HEK293 (cell line): Measurements from ENCODE around the gene NOS1AP.
A peak's percentile ranks its signal among the peaks of the same experiment; 100 is the strongest.

ENCODE experiments used
- CTCF ChIA-PET: fragments of 350-600 bp; formaldehyde crosslinking; extraction: SDS; loops from one replicate; lab custom pipeline; 2021; ENCODE audit warnings: antibody characterized with exemption; lab: Yijun Ruan, JAX
- POLR2A ChIA-PET: fragments of 300-600 bp; formaldehyde crosslinking; extraction: SDS; loops from one replicate; lab custom pipeline; 2020; ENCODE audit warnings: antibody characterized with exemption, inconsistent platforms; lab: Yijun Ruan, JAX
- H3K27ac ChIP-seq: fragments of 200-500 bp; sonication (Bioruptor generic); 2 replicates; pipeline ENCODE4 v1.5.1; 2014; ENCODE audit warnings: low read depth, low read length, control low read depth, inconsistent platforms; ENCODE audit errors: extremely low read depth
- H3K36me3 ChIP-seq, 2 experiments: fragments of 200-500 bp in 1 of 2; sonication (Bioruptor generic) in 1 of 2; 1 replicate in 1 of 2; 2 replicates in 1 of 2; pipeline ENCODE4 v1.5.1; 2014 to 2017; ENCODE audit warnings: inconsistent platforms in 2 of 2, low read length in 2 of 2; ENCODE audit not compliant: control insufficient read depth in 2 of 2, insufficient read depth in 1 of 2
- H3K4me1 ChIP-seq: fragments of 200-500 bp; sonication (Bioruptor generic); 2 replicates; pipeline ENCODE4 v1.5.1; 2014; ENCODE audit warnings: mild to moderate bottlenecking, low read length, inconsistent platforms; ENCODE audit not compliant: control insufficient read depth, insufficient read depth
- H3K4me3 ChIP-seq: 2 replicates; pipeline ENCODE4 v1.5.1; 2011; ENCODE audit warnings: low read depth, mild to moderate bottlenecking, control low read depth, low read length, moderate library complexity
- H3K9me3 ChIP-seq: fragments of 200-500 bp; sonication (Bioruptor generic); 2 replicates; pipeline ENCODE4 v1.5.1; 2014; ENCODE audit warnings: low read depth, low read length, inconsistent platforms; ENCODE audit not compliant: control insufficient read depth, insufficient read depth
- BCL11B ChIP-seq: fragments of 450-650 bp; formaldehyde crosslinking; IDR thresholded peaks from 2 replicates; pipeline ENCODE4 v1.5.1; 2016; ENCODE audit warnings: low read depth, missing biosample characterization, missing genetic modification characterization
- ELK4 ChIP-seq: IDR thresholded peaks from 2 replicates; pipeline ENCODE4 v1.6.1; 2011; ENCODE audit warnings: mild to moderate bottlenecking, low read depth, low read length, borderline replicate concordance
- KLF7 ChIP-seq: fragments of 450-650 bp; formaldehyde crosslinking; IDR thresholded peaks from 2 replicates; pipeline ENCODE4 v1.5.1; 2016; ENCODE audit warnings: missing biosample characterization, missing genetic modification characterization, borderline replicate concordance
- MEIS1 ChIP-seq: sonication (generic); formaldehyde crosslinking; IDR thresholded peaks from 2 replicates; pipeline ENCODE4 v1.8.1; 2022; ENCODE audit warnings: missing genetic modification reagents, mild to moderate bottlenecking, borderline replicate concordance
- PATZ1 ChIP-seq: fragments of 450-650 bp; formaldehyde crosslinking; IDR thresholded peaks from 2 replicates; pipeline ENCODE4 v1.5.1; 2016; ENCODE audit warnings: missing biosample characterization, missing genetic modification characterization
- ZBTB44 ChIP-seq: fragments of 450-650 bp; IDR thresholded peaks from 2 replicates; pipeline ENCODE4 v1.5.1; 2018; ENCODE audit warnings: missing biosample characterization, mild to moderate bottlenecking, missing genetic modification characterization
- ZBTB6 ChIP-seq: fragments of 450-650 bp; formaldehyde crosslinking; IDR thresholded peaks from 2 replicates; pipeline ENCODE4 v1.5.1; 2017; ENCODE audit warnings: missing biosample characterization, missing genetic modification characterization
- ZBTB8A ChIP-seq: fragments of 450-650 bp; formaldehyde crosslinking; IDR thresholded peaks from 2 replicates; pipeline ENCODE4 v1.5.1; 2016; ENCODE audit warnings: missing biosample characterization, missing genetic modification characterization
- ZNF146 ChIP-seq: fragments of 450-650 bp; formaldehyde crosslinking; IDR thresholded peaks from 2 replicates; pipeline ENCODE4 v1.5.1; 2016; ENCODE audit warnings: missing biosample characterization, missing genetic modification characterization
- ZNF157 ChIP-seq: fragments of 450-650 bp; formaldehyde crosslinking; IDR thresholded peaks from 2 replicates; pipeline ENCODE4 v1.5.1; 2016; ENCODE audit warnings: missing biosample characterization, missing genetic modification characterization
- ZNF184 ChIP-seq: fragments of 450-650 bp; IDR thresholded peaks from 2 replicates; pipeline ENCODE4 v1.5.1; 2018; ENCODE audit warnings: missing biosample characterization, mild to moderate bottlenecking, missing genetic modification characterization
- ZNF426 ChIP-seq: fragments of 450-650 bp; formaldehyde crosslinking; IDR thresholded peaks from 2 replicates; pipeline ENCODE4 v1.5.1; 2017; ENCODE audit warnings: missing biosample characterization, missing genetic modification characterization, mild to moderate bottlenecking, inconsistent platforms, moderate library complexity
- ZNF530 ChIP-seq: fragments of 450-650 bp; formaldehyde crosslinking; IDR thresholded peaks from 2 replicates; pipeline ENCODE4 v1.5.1; 2016; ENCODE audit warnings: low read depth, missing biosample characterization, missing genetic modification characterization
- ZNF549 ChIP-seq: fragments of 450-650 bp; IDR thresholded peaks from 2 replicates; pipeline ENCODE4 v1.5.1; 2018; ENCODE audit warnings: missing biosample characterization, missing genetic modification characterization, mild to moderate bottlenecking, inconsistent platforms, moderate library complexity
- ZNF561 ChIP-seq: fragments of 450-650 bp; IDR thresholded peaks from 2 replicates; pipeline ENCODE4 v1.5.1; 2018; ENCODE audit warnings: missing biosample characterization, missing genetic modification characterization, borderline replicate concordance
- ZNF585B ChIP-seq: fragments of 450-650 bp; formaldehyde crosslinking; IDR thresholded peaks from 2 replicates; pipeline ENCODE4 v1.5.1; 2016; ENCODE audit warnings: missing biosample characterization, missing genetic modification characterization
- ZNF677 ChIP-seq: fragments of 450-650 bp; IDR thresholded peaks from 2 replicates; pipeline ENCODE4 v1.5.0; 2018; ENCODE audit warnings: missing biosample characterization, mild to moderate bottlenecking, missing genetic modification characterization, moderate library complexity
- ZNF701 ChIP-seq: fragments of 450-650 bp; formaldehyde crosslinking; IDR thresholded peaks from 2 replicates; pipeline ENCODE4 v1.5.1; 2016; ENCODE audit warnings: missing biosample characterization, missing genetic modification characterization
- ZNF747 ChIP-seq: fragments of 450-650 bp; formaldehyde crosslinking; IDR thresholded peaks from 2 replicates; pipeline ENCODE4 v1.5.1; 2016; ENCODE audit warnings: missing biosample characterization, missing genetic modification characterization
- ZNF76 ChIP-seq: fragments of 450-650 bp; formaldehyde crosslinking; IDR thresholded peaks from 2 replicates; pipeline ENCODE4; 2016; ENCODE audit warnings: low read depth, missing biosample characterization, missing genetic modification characterization, borderline replicate concordance
- ZNF792 ChIP-seq: fragments of 450-650 bp; formaldehyde crosslinking; IDR thresholded peaks from 2 replicates; pipeline ENCODE4 v1.5.1; 2016; ENCODE audit warnings: missing biosample characterization, missing genetic modification characterization
- ZNF837 ChIP-seq: fragments of 450-650 bp; formaldehyde crosslinking; IDR thresholded peaks from 2 replicates; pipeline ENCODE4 v1.5.1; 2016; ENCODE audit warnings: missing biosample characterization, missing genetic modification characterization

The NOS1AP gene

GRCh38 chr1:162284206-162284955, 214.9 kb downstream of the NOS1AP start:
- TF ChIP-seq ZNF677 (tag by site-specific recombination), result no peak
- no peak for TF ChIP-seq ZNF561
- no peak for TF ChIP-seq ZNF747
- TF ChIP-seq ZNF585B (tag by site-specific recombination), result no peak
- Histone ChIP-seq H3K4me3 (no peak overlapping the region), H3K9me3 (no peaks in the 10 kb centered on the region), H3K36me3 (no peaks in the 10 kb centered on the region), H3K27ac (no peak overlapping the region), H3K4me1 (peaks cover 8% of the 10 kb centered on the region)
- ChIA-PET CTCF (interaction anchor here (0.6 to 1.5 kb wide), 4 partner anchors 12 to 379 kb away, joined by 3 to 5 read pairs (median 4); no protein-coding TSS in a partner anchor), POLR2A (no interaction called here)

GRCh38 chr1:162285149-162285561, 215.7 kb downstream of the NOS1AP start:
- no peak overlapping the region for H3K4me3 ChIP-seq
- ChIA-PET CTCF (interaction anchor here (0.6 to 1.5 kb wide), 3 partner anchors 11 to 379 kb away, joined by 4 to 5 read pairs (median 5); no protein-coding TSS in a partner anchor), POLR2A (no interaction called here)
- H3K4me1 ChIP-seq, result peaks cover 8% of the 10 kb centered on the region
- no peak for TF ChIP-seq ZNF585B (tag by site-specific recombination)
- TF ChIP-seq ZBTB44 (tag by site-specific recombination), result peak; percentile 60; the same call in 1 of the 2 replicates
- H3K36me3 ChIP-seq, result no peaks in the 10 kb centered on the region
- H3K9me3 ChIP-seq, result no peaks in the 10 kb centered on the region
- H3K27ac ChIP-seq, result no peak overlapping the region

GRCh38 chr1:162291000-162291399, 221.5 kb downstream of the NOS1AP start:
- ChIA-PET CTCF (interaction anchor here (1.3 kb wide), 1 partner anchor 498 kb away, joined by 3 read pairs; no protein-coding TSS in a partner anchor), POLR2A (no interaction called here)
- no peak for TF ChIP-seq ZNF184 (tag by site-specific recombination)
- no peak for TF ChIP-seq ZNF530 (tag by site-specific recombination)
- TF ChIP-seq ZNF146, result no peak
- no peak for TF ChIP-seq MEIS1
- TF ChIP-seq ZNF792 (tag by site-specific recombination), result no peak
- TF ChIP-seq ZNF549 (tag by site-specific recombination), result no peak
- TF ChIP-seq ELK4, result no peak
- no peak for TF ChIP-seq ZNF426 (tag by site-specific recombination)
- no peak for TF ChIP-seq ZNF837 (tag by site-specific recombination)
- TF ChIP-seq ZNF701 (tag by site-specific recombination), result no peak
- no peak for TF ChIP-seq KLF7 (tag by site-specific recombination)
- no peak for TF ChIP-seq PATZ1 (tag by site-specific recombination)
- TF ChIP-seq ZNF76 (tag by site-specific recombination), result no peak
- TF ChIP-seq ZNF157 (tag by site-specific recombination), result no peak
- no peak for TF ChIP-seq ZBTB6
- TF ChIP-seq BCL11B (tag by site-specific recombination), result no peak
- TF ChIP-seq ZBTB8A (tag by site-specific recombination), result no peak
- H3K27ac ChIP-seq, result no peak overlapping the region
- no peaks in the 10 kb centered on the region for H3K9me3 ChIP-seq
- H3K4me3 ChIP-seq, result no peak overlapping the region
- H3K4me1 ChIP-seq, result no peaks in the 10 kb centered on the region
- H3K36me3 ChIP-seq, result no peaks in the 10 kb centered on the region
